Measurements from ENCODE around the gene HMGN3. TPM values are rescaled to one million over a fixed set of nuclear protein-coding genes. Genes with fewer than 3 reads are reported as not detected.

Gene HMGN3
- total and polyA plus RNA-seq, 2 of the 4 experiments (the other 2 are of a cell fraction), result 6.8 to 35.5 TPM

DNA sequence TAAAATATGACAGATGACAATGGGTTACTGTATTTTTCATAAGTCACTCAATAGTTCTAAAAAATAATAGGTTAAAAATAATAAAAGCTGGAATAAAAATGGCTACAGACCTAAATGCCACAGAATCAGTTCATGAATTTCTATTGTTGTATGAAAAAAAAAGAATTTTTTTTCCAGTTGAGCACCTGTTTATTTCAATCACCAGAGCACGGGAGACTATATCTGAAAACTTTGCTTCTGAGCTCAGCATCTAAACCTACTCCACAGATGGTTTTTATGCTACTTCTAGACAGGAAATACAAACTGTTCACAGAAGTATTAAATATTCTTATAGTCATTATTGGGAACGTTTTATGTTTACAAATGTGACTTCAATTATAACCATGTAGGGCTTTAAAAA, 50.4 kb downstream of the HMGN3 start:
- H3K4ac ChIP-seq (ENCODE audit: low read depth, low read length), result no peak overlapping the region
- DNase-seq, result no peak
- no peak overlapping the region for H3K18ac ChIP-seq (ENCODE audit: low read depth, low read length)
- H4K5ac ChIP-seq (ENCODE audit: low read depth, low read length), result no peak overlapping the region
- intact Hi-C loops (cut with micrococcal nuclease) (no loop called here), in situ Hi-C loops (cut with MboI; ENCODE audit: low sequenced_read_pairs) (no loop called here), dilution Hi-C loops (cut with HindIII; ENCODE audit: low sequenced_read_pairs, unreplicated experiment) (no loop called here)
- H4K8ac ChIP-seq (ENCODE audit: low read depth in 2 of 2, low read length in 2 of 2), result no peak overlapping the region
- H3K27ac ChIP-seq (ENCODE audit: insufficient read depth, low read length), result no peak overlapping the region
- CTCF ChIA-PET, result no interaction called here
- no peak overlapping the region for H2BK20ac ChIP-seq (ENCODE audit: low read depth, low read length)
- no TSS peak for BruUV-seq (replicated peaks)
- no peaks in the 10 kb centered on the region; the same call in 1 of the 2 replicates for H3K27me3 ChIP-seq (ENCODE audit: control insufficient read depth, insufficient read depth, low read length)
- H3K4me1 ChIP-seq (ENCODE audit: control insufficient read depth, insufficient read depth, low read length), result no peaks in the 10 kb centered on the region
- ATAC-seq (ENCODE audit: low read depth), result no peak
- no peak overlapping the region for H3K9ac ChIP-seq (ENCODE audit: low read depth, low read length)
- H3K9me3 ChIP-seq (ENCODE audit: control insufficient read depth, insufficient read depth, low read length), result no peaks in the 10 kb centered on the region
- H2AK5ac ChIP-seq (ENCODE audit: low read depth, low read length), result no peak overlapping the region
- no CpG with 5 or more reads among the region's 2 CpGs for WGBS, 2 experiments (ENCODE audit: extremely low coverage in 2 of 2, insufficient read length in 1 of 2)
- no peak overlapping the region for H2BK120ac ChIP-seq (ENCODE audit: low read depth, low read length)
- no peaks in the 10 kb centered on the region for H3K36me3 ChIP-seq (ENCODE audit: control insufficient read depth, insufficient read depth, low read length)
- no peak overlapping the region for H2BK15ac ChIP-seq (ENCODE audit: low read depth, low read length)
- H3K9me1 ChIP-seq (ENCODE audit: insufficient read depth, low read length), result no peaks in the 10 kb centered on the region
- no peak overlapping the region for H2AK9ac ChIP-seq (replicated peaks; ENCODE audit: low read depth, low read length, poor library complexity)
- H3K14ac ChIP-seq (replicated peaks; ENCODE audit: low read depth, low read length), result no peak overlapping the region
- no peaks in the 10 kb centered on the region for H4K20me1 ChIP-seq (ENCODE audit: insufficient read depth, low read length)
- no peak overlapping the region for H3K4me3 ChIP-seq (ENCODE audit: insufficient read depth, low read depth, low read length)
- H2BK5ac ChIP-seq (ENCODE audit: low read depth, low read length, poor library complexity, severe bottlenecking), result no peak overlapping the region
- POLR2A ChIA-PET (ENCODE audit: unreplicated experiment), result no interaction called here
- no peak overlapping the region for H3K4me2 ChIP-seq (ENCODE audit: low read depth, low read length)
- H3K56ac ChIP-seq (ENCODE audit: extremely low read depth, insufficient read depth, low read length), result no peak overlapping the region
- no peak overlapping the region for H2AFZ ChIP-seq (replicated peaks; ENCODE audit: low read length, poor library complexity)
- H4K91ac ChIP-seq (ENCODE audit: insufficient read depth, low read depth, low read length), result no peak overlapping the region
- H3K23ac ChIP-seq (ENCODE audit: low read depth, low read length), result no peak overlapping the region
- no peak for TF ChIP-seq POLR2A (IDR thresholded peaks at IDR 0.05; ENCODE audit: low read depth, low read length)
- no peak for TF ChIP-seq MAFK (IDR thresholded peaks at IDR 0.05; ENCODE audit: low read depth, low read length)
- no peak for TF ChIP-seq BHLHE40 (IDR thresholded peaks at IDR 0.05; ENCODE audit: low read depth, low read length)
- no peak for TF ChIP-seq RCOR1 (IDR thresholded peaks at IDR 0.05; ENCODE audit: insufficient replicate concordance, low read length)
- TF ChIP-seq MXI1 (IDR thresholded peaks at IDR 0.05; ENCODE audit: borderline replicate concordance, low read depth, low read length), result no peak
- no peak for TF ChIP-seq CEBPB (IDR thresholded peaks at IDR 0.05; ENCODE audit: low read depth, low read length)
- TF ChIP-seq RAD21 (IDR thresholded peaks at IDR 0.05; ENCODE audit: low read length), result no peak
- TF ChIP-seq CHD1 (IDR thresholded peaks at IDR 0.05; ENCODE audit: low read depth, low read length), result no peak
- no peak for TF ChIP-seq NFE2L2 (IDR thresholded peaks at IDR 0.05; ENCODE audit: low read depth, low read length)
- no peak for TF ChIP-seq RFX5 (IDR thresholded peaks at IDR 0.05; ENCODE audit: low read depth, low read length)
- no peak for TF ChIP-seq MAZ (IDR thresholded peaks at IDR 0.05; ENCODE audit: borderline replicate concordance, low read depth, low read length)
- no peak for TF ChIP-seq SMC3 (IDR thresholded peaks at IDR 0.05; ENCODE audit: low read depth, low read length)
- TF ChIP-seq, protein P1, sequence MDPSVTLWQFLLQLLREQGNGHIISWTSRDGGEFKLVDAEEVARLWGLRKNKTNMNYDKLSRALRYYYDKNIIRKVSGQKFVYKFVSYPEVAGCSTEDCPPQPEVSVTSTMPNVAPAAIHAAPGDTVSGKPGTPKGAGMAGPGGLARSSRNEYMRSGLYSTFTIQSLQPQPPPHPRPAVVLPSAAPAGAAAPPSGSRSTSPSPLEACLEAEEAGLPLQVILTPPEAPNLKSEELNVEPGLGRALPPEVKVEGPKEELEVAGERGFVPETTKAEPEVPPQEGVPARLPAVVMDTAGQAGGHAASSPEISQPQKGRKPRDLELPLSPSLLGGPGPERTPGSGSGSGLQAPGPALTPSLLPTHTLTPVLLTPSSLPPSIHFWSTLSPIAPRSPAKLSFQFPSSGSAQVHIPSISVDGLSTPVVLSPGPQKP (IDR thresholded peaks at IDR 0.05; ENCODE audit: borderline replicate concordance, low read depth, low read length), result no peak
- TF ChIP-seq, protein P2, sequence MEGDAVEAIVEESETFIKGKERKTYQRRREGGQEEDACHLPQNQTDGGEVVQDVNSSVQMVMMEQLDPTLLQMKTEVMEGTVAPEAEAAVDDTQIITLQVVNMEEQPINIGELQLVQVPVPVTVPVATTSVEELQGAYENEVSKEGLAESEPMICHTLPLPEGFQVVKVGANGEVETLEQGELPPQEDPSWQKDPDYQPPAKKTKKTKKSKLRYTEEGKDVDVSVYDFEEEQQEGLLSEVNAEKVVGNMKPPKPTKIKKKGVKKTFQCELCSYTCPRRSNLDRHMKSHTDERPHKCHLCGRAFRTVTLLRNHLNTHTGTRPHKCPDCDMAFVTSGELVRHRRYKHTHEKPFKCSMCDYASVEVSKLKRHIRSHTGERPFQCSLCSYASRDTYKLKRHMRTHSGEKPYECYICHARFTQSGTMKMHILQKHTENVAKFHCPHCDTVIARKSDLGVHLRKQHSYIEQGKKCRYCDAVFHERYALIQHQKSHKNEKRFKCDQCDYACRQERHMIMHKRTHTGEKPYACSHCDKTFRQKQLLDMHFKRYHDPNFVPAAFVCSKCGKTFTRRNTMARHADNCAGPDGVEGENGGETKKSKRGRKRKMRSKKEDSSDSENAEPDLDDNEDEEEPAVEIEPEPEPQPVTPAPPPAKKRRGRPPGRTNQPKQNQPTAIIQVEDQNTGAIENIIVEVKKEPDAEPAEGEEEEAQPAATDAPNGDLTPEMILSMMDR (conservative IDR thresholded peaks at IDR 0.05; ENCODE audit: low read depth, low read length), result no peak
- TF ChIP-seq FOS (IDR thresholded peaks at IDR 0.05; ENCODE audit: low read depth, low read length), result no peak
- TF ChIP-seq, protein P3, sequence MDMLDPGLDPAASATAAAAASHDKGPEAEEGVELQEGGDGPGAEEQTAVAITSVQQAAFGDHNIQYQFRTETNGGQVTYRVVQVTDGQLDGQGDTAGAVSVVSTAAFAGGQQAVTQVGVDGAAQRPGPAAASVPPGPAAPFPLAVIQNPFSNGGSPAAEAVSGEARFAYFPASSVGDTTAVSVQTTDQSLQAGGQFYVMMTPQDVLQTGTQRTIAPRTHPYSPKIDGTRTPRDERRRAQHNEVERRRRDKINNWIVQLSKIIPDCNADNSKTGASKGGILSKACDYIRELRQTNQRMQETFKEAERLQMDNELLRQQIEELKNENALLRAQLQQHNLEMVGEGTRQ (IDR thresholded peaks at IDR 0.05; ENCODE audit: low read depth, low read length), result no peak
- H3K79me1 ChIP-seq (ENCODE audit: low read depth in 1 of 2, low read length in 2 of 2), result no peaks in the 10 kb centered on the region
